Measurements from ENCODE around the gene RPRD1A.

DNA sequence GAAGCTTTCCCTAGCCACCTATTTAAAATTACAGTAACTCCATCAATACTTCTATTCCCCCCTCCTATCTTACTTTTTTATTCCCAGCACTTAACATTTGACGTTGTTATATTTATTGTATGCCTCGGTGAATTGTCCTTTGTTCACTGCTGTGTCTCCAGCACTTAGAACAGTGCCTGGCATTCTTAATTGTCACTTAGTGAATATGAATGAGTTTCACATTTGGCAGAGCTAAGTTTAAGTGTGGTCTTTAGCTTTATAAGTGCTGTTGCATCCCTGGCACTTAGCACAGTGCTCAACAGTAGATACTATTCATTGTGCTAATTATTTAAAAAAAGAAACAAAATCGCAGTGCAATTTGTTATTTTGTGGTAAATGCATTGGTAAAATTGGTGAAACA is 93.2 kb downstream of the RPRD1A start:
- TF ChIP-seq CTCF (IDR thresholded peaks at IDR 0.05) (no peak), POLR2A (IDR thresholded peaks at IDR 0.05) (no peak)

Measured in vagina (tissue), 2 donors.